GM19468 (cell line): ENCODE data around the gene AFF1.
"Not testable (repeated sequence)": the region's sequence is repeated elsewhere in the genome, so short reads cannot be mapped to it uniquely, and the experiment has no call there.

Experiments used
- ATAC-seq: cut with Tn5 transposase; IDR thresholded peaks from one replicate; pipeline ENCODE4 v1.9.1; 2021; ENCODE audit warnings: mild to moderate bottlenecking, moderate library complexity, moderate number of reproducible peaks; ENCODE audit not compliant: unreplicated experiment; ENCODE audit errors: extremely low read depth

AFF1 gene

GRCh38 chr4:87071401-87071800, 136.6 kb downstream of the AFF1 start:
- no peak for ATAC-seq

GRCh38 chr4:87072545-87072944, 137.7 kb downstream of the AFF1 start:
- ATAC-seq = not testable (repeated sequence)

GRCh38 chr4:87073199-87074120, 138.6 kb downstream of the AFF1 start:
- peak; percentile 92 for ATAC-seq

GRCh38 chr4:87074121-87074488, 139.3 kb downstream of the AFF1 start:
- ATAC-seq = no peak

GRCh38 chr4:87075876-87076275, 141.1 kb downstream of the AFF1 start:
- no peak for ATAC-seq

GRCh38 chr4:87076690-87077358, 142.0 kb downstream of the AFF1 start:
- no peak for ATAC-seq

GRCh38 chr4:87077914-87078585, 143.2 kb downstream of the AFF1 start:
- no peak for ATAC-seq

GRCh38 chr4:87078987-87079486, 144.2 kb downstream of the AFF1 start:
- ATAC-seq = no peak

- no peak for ATAC-seq
Observed at GRCh38 chr4:87079967-87080366, 145.2 kb downstream of the AFF1 start.

GRCh38 chr4:87080462-87080861, 145.7 kb downstream of the AFF1 start:
- no peak for ATAC-seq

GRCh38 chr4:87081826-87082225, 147.0 kb downstream of the AFF1 start:
- ATAC-seq = no peak

- not testable (repeated sequence) for ATAC-seq
Observed at GRCh38 chr4:87085732-87086131, 150.9 kb downstream of the AFF1 start.

GRCh38 chr4:87086143-87086805, 151.5 kb downstream of the AFF1 start:
- ATAC-seq = no peak

- no peak for ATAC-seq
Observed at GRCh38 chr4:87087015-87087414, 152.2 kb downstream of the AFF1 start.

- no peak for ATAC-seq
Observed at GRCh38 chr4:87087420-87087819, 152.6 kb downstream of the AFF1 start.

GRCh38 chr4:87088186-87088585, 153.4 kb downstream of the AFF1 start:
- ATAC-seq = no peak

- ATAC-seq = no peak
Observed at GRCh38 chr4:87089368-87089767, 154.6 kb downstream of the AFF1 start.

- no peak for ATAC-seq
Observed at GRCh38 chr4:87090305-87090704, 155.5 kb downstream of the AFF1 start.

GRCh38 chr4:87092389-87093141, 157.8 kb downstream of the AFF1 start:
- no peak for ATAC-seq
